GM21528 (cell line): Measurements from ENCODE around the gene XXYLT1.

ENCODE experiments used
- ATAC-seq: cut with Tn5 transposase; IDR thresholded peaks from one replicate; pipeline ENCODE4 v1.9.1; 2021; ENCODE audit warnings: mild to moderate bottlenecking, moderate library complexity; ENCODE audit not compliant: unreplicated experiment, low FRiP score

The XXYLT1 gene

GRCh38 chr3:195175076-195175475 is 95.9 kb downstream of the XXYLT1 start:
- no peak for ATAC-seq

DNA sequence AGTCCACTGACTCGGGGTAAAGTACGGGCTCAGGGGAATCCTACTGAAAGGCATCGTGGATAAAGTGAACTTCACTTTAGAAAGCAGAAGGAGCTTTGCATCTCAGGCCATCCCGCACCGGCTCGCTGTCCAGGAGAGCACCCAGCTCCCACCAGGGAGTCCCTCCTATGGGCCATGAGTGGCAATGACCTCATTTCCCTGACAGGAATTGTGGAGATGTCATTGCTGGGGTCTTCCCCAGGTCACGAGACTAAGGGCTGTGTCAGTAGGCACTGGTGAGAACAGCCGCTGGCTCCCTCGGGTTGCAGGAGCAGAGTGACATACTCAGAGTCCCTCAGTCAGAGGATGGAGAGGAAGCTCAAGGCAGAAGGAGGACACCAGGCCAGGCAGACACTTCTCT is 97.3 kb downstream of the XXYLT1 start:
- no peak for ATAC-seq

DNA sequence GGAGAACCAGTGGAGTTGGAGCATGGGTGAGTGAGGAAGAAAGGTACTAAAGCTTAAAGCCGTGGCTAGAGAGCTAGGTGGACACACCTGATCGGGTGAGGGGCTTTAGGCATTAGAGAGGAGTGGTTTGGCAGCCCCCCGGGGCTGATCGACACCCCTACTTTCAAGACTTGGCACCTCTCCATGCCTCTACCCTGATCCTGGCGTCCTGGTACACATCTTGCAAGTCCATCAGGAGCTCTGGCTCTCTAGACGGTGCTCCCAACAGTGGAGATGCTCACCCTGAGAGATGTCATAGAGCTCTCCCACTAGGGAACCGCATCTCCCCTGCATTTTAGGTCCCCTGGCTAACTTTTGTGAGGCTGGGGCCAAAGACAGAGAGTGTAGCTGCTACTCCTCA is 98.1 kb downstream of the XXYLT1 start:
- no peak for ATAC-seq

GRCh38 chr3:195172039-195172684 is 98.8 kb downstream of the XXYLT1 start:
- no peak for ATAC-seq

DNA sequence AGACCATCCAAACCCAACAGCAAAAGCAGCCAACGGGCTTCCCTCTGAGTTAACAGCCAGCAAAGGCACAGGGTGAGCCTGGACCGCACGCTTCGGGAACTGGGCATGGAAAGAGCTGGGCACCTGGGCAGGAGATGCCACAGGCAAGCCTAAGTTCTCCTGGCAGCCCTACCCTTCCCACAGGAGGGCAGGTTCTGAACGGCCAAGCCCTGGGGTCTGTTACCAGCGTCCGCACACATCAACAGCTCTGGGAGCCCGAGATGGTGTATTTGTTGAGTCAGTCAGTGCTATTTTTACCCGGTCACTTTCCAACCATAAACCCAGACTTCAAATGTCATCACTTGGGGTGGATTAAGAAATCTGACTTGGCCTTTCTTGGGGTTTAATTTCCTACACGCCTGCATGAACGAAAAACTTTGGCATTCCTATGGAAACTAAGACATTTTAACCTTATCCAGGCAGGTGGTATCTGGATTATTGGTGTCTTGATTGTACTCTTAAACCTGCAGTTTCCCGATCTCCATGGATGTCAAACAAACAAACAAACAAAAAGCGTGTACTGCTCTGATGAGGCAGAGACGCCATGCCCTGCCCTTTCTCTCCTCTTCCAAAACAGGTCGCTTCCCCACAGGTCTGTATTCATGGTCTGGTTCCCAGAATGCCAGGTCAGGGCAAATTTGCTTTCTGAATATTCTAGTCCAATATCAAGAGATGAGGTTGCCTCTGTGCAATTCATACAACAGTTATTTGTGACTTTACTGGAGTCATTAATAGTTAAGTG is 99.7 kb downstream of the XXYLT1 start:
- ATAC-seq: no peak

- no peak for ATAC-seq
Observed at GRCh38 chr3:195170496-195170895, 100.5 kb downstream of the XXYLT1 start.

DNA sequence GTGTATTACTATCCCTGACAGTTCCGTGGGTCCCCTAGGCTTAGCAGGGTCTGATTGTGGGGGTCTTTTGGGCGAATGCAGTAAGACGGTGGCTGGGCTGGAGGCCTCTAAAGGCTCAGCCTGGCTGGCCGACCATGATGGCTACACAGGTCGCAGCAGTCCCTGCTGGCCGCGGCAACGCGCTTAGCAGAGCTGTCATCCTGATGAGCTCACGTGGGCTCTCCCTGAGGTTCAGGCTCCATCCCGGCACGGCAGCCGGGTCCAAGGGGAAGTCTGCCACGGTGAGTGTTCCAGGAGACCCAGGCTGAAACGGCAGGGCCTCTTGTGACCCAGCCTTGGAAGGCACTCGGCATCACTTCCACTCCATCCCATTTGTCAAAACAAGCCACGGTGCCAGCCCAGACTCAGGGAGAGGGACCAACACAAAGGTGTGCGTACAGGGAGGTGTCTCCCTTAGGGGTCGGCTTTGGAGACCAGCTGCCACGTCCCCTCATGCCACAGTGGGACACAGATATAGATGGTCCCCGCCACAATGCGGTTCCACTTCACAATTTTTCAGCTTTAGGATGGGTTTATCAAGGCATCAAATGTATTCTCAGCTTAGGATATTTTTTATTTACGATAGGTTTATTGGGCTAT is 101.8 kb downstream of the XXYLT1 start:
- ATAC-seq: no peak

DNA sequence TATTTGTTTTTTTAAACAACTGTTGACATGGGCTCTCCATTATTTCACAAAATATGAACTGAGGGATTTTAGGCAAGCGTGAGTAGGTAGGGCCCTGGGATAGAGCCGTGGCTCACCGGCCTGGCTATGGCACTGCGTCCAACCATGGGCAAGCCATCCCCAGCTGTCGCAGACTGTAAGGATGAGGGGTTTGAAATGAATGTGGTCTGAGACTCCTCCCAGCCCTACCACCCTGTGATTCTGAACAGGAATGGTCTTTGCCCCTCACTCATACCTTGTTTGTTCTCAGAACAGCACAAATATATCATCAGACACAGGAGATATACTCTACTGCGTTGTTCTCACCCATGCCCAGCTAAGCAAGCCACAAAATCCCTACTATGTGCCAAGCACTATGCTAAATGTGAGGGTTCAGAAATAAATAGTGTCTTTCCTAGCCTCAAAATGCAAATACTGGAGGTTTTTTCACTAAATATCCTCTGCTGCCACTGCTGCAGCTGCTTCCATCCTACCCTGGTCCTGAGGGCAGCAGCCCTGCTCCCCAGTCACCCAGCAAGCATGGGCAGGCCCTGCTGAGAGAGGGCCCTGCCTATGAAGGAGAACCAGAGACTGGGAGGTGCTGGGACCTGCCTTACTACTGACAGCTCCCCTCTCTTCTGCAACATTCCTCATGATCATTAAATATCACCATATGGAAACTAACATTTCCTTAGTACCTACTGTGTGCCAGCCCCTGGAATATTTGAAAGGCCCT is 102.8 kb downstream of the XXYLT1 start:
- ATAC-seq: no peak

- ATAC-seq: no peak
Observed at GRCh38 chr3:195165790-195166189, 105.2 kb downstream of the XXYLT1 start.

- ATAC-seq: no peak
Observed at GRCh38 chr3:195165265-195165609, 105.7 kb downstream of the XXYLT1 start.

DNA sequence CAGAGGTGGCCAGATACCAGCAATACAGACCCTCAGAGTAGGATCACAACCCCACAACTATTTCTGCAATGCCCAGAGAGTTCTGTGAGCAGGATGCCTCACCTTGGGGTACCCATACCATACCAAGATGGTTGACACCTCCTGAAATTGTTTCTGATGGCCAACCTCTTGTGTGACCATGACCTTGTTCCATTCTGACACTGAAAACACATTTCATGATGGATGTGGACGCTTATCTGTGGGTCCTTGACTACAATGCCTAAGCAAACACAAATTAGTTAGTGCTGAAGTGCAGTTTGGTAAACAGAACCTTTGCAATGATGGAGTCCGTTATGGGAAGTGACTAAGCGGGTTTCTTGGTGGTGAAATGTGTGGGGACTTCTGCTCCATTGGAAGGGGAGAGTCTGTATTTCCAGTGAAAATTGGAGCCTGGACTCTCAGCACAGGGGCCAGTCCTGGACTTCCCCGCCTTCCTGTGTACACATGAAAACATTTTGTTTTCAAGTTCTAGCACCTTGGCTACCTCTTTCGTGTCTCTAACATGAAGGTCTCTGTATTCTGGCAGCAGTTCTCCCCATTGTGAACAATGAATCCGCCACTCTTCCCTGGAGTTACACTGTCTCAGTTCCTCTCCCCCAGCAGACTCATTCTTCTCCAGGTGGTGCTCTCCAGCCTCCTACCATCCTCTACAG is 106.2 kb downstream of the XXYLT1 start:
- no peak for ATAC-seq

DNA sequence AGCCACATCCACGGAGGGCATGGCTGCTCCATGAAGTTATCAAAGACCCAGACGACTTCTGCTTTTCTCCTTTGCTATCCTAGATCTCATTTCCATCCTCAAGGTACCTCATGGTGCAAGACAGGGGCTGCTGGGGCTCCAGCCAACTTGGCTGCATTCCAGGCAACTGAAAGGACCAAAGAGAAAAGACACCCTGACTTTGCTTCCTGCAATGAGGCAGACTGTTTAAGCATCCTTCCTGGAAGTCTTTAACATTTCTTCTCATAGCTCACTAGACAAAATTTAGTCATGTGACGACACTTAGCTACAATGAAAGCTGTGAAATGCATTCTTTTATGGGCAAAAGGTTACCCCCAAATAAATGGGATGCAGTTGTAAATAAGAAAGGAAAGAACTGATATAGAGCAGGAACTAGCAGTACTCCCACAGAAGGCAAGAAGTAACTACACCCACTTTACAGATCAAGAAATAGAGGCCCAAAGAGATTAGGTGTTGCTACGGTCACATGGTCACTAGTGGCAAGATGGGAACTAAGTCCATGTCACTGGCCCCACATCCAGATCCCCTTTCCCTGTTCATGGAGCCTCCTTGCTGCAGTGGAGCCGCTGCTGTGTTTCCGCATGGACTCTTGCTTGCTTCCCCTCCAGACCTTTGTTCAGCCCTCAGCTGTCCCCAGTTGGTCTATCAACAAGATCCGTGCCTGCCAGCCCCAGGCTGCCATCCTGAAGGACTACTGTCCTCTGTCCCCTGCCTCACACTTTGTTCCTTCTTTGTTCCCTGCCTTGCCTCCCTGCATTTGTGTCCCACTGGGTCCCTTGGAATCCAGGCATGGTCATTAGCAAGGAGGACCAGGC is 107.0 kb downstream of the XXYLT1 start:
- ATAC-seq: no peak

DNA sequence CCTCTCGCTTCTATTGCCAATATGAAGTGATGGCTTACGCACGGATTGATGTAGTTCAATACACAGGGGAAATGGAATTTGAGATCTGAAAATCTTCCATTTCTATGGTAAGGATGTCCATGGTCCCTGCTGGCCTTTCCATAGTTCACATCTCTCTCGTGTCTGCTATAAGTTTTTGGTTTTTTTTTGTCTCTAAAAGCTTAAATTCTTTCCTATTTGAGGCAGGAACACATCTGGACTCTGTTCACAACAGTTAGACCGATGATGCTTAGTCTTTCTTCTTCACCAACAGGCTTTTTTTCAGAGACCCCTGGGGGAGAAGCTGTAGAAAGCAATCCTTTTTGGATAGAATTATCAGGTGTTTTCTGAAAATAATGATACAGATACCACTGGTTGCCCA is 108.1 kb downstream of the XXYLT1 start:
- no peak for ATAC-seq

GRCh38 chr3:195162033-195162669 is 108.8 kb downstream of the XXYLT1 start:
- peak; percentile 66 for ATAC-seq

GRCh38 chr3:195160908-195161434 is 110.0 kb downstream of the XXYLT1 start:
- no peak for ATAC-seq

- no peak for ATAC-seq
Observed at GRCh38 chr3:195160257-195160898, 110.6 kb downstream of the XXYLT1 start.

DNA sequence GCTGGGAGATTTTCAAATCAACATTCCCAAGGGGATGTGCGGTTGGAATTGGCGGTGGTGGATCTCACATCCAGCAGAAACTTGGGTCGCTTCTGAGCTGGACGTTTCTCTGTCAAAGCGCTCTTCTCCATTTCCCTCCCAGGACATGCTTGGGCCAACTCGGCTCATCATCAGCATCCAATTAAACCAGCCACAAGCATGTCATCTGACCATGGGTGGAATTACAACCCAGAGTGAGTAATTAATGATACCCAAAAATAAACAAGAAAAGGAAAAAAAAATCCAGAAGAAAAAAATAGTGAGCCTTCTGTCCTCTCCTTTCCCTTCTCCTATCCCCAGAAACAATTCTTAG is 111.2 kb downstream of the XXYLT1 start:
- no peak for ATAC-seq

DNA sequence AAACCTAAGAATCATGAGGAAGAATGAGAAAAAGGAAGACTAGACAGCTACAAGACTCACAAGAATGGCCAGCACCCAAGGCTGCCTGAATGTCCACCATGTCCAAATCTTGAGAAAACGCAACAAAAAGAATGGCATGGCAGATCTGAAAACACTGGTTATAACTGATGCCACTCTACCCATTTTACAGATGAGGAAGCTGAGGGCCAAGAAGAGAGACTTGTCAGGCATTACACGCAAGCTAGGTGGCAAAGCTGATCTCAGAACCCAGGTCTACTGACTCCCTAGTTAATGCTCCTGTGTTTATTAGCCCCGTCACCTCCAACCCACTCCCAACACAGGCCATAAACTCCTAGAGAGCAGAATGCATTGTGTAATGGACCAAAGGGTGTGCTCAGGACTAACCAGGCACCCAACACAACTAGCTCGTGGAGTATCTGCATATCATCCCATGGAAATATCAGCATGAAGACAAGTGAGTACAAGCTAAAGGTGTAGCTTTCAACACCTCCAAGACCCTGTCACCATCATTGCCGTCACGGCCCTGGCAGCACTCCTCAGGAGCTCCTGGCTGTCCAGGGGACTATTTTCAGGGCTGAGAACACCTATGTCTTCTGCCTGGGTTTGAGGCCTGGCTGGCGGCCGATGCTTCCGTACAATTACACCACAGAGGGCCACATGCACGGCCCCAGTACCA is 111.7 kb downstream of the XXYLT1 start:
- no peak for ATAC-seq
